22Rv1 (cell line): ENCODE measurements around the gene NUP107.

Experiments used
- ZFX ChIP-seq: fragments of 450-650 bp; IDR thresholded peaks from 2 replicates; pipeline ENCODE4 v1.6.1; 2017; ENCODE audit warnings: antibody characterized with exemption, borderline replicate concordance
- TF ChIP-seq, protein P1 (sequence below): fragments of 450-650 bp; IDR thresholded peaks from 2 replicates; pipeline ENCODE4 v1.5.1; 2017; ENCODE audit warnings: mild to moderate bottlenecking

DNA sequence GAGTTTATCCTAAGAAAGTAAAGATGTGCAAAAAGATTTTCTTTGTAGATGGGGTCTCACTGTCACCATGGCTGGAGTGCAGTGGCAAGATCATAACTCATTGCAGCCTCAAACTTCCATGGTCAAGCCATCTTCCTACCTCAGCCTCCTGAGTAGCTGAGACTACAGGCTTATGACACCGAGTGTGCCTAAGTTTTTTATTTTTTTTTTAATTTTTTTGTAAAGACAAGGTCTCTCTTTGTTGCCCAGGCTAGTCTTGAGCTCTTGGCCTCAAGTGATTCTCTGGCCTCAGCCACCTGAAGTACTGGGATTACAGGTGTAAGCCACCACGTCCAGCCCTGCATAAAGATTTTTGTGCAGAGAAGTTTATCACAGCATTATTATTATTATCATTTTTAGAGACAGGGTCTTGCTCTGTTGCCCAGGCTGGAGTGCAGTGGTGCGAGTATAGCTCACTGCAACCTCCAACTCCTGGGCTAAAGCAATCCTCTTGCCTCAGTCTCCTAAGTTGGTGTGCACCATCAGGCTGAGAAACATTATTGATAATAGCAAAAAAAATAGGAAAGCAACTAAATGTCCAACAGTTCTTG lies 101.9 kb downstream of the NUP107 start:
- TF ChIP-seq, protein P1, sequence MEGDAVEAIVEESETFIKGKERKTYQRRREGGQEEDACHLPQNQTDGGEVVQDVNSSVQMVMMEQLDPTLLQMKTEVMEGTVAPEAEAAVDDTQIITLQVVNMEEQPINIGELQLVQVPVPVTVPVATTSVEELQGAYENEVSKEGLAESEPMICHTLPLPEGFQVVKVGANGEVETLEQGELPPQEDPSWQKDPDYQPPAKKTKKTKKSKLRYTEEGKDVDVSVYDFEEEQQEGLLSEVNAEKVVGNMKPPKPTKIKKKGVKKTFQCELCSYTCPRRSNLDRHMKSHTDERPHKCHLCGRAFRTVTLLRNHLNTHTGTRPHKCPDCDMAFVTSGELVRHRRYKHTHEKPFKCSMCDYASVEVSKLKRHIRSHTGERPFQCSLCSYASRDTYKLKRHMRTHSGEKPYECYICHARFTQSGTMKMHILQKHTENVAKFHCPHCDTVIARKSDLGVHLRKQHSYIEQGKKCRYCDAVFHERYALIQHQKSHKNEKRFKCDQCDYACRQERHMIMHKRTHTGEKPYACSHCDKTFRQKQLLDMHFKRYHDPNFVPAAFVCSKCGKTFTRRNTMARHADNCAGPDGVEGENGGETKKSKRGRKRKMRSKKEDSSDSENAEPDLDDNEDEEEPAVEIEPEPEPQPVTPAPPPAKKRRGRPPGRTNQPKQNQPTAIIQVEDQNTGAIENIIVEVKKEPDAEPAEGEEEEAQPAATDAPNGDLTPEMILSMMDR, result no peak
- TF ChIP-seq ZFX, result no peak
